ENCODE measurements around the gene ARHGAP24.

DNA sequence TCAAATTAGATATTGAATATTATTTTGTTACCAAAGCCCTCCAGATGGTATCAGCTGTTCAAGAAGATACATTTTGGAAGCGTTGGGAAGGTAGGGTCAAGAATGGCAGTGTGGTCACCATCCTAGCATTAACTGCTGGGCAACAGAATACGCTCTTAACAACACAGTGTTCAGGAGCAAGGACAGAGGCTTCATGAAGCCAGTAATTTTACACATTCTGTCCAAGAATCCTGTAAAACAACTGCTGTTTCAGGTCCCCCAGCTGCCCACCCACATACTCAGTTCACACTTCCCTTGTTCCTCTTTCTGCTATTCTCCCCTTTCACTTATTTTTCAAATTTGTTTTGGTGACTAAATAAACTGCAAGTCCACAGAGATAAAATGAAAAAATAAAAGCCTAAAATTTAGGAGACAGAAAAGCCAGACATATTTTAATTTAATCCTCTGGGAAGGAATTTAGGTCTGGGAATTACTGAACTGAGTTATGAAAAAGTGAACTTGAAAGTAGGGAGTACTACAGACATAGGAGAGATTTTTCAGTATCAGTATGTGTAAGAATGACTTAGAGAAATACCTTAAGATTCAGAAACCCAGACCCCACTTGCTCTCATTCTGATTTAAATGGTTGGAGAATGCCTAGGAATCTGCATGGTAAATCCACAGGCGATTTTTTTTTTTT is 478.2 kb downstream of the ARHGAP24 start:
- TF ChIP-seq NFYB (CRISPR knock-in tag; conservative IDR thresholded peaks at IDR 0.05; ENCODE audit: low read depth) (no peak), ZNF317 (CRISPR knock-in tag; IDR thresholded peaks at IDR 0.05; ENCODE audit: borderline replicate concordance, low read depth) (no peak), CREB1 (CRISPR knock-in tag; IDR thresholded peaks at IDR 0.05) (no peak), ZBTB21 (CRISPR knock-in tag; IDR thresholded peaks at IDR 0.05; ENCODE audit: borderline replicate concordance) (no peak), TEAD4 (CRISPR knock-in tag; IDR thresholded peaks at IDR 0.05) (no peak), RELA (CRISPR knock-in tag; IDR thresholded peaks at IDR 0.05; ENCODE audit: borderline replicate concordance) (no peak)
- TF ChIP-seq, protein P1, sequence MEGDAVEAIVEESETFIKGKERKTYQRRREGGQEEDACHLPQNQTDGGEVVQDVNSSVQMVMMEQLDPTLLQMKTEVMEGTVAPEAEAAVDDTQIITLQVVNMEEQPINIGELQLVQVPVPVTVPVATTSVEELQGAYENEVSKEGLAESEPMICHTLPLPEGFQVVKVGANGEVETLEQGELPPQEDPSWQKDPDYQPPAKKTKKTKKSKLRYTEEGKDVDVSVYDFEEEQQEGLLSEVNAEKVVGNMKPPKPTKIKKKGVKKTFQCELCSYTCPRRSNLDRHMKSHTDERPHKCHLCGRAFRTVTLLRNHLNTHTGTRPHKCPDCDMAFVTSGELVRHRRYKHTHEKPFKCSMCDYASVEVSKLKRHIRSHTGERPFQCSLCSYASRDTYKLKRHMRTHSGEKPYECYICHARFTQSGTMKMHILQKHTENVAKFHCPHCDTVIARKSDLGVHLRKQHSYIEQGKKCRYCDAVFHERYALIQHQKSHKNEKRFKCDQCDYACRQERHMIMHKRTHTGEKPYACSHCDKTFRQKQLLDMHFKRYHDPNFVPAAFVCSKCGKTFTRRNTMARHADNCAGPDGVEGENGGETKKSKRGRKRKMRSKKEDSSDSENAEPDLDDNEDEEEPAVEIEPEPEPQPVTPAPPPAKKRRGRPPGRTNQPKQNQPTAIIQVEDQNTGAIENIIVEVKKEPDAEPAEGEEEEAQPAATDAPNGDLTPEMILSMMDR (IDR thresholded peaks at IDR 0.05): no peak
- TF ChIP-seq, protein P2, sequence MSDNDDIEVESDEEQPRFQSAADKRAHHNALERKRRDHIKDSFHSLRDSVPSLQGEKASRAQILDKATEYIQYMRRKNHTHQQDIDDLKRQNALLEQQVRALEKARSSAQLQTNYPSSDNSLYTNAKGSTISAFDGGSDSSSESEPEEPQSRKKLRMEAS (CRISPR knock-in tag; IDR thresholded peaks at IDR 0.05): no peak
- TF ChIP-seq, protein P3, sequence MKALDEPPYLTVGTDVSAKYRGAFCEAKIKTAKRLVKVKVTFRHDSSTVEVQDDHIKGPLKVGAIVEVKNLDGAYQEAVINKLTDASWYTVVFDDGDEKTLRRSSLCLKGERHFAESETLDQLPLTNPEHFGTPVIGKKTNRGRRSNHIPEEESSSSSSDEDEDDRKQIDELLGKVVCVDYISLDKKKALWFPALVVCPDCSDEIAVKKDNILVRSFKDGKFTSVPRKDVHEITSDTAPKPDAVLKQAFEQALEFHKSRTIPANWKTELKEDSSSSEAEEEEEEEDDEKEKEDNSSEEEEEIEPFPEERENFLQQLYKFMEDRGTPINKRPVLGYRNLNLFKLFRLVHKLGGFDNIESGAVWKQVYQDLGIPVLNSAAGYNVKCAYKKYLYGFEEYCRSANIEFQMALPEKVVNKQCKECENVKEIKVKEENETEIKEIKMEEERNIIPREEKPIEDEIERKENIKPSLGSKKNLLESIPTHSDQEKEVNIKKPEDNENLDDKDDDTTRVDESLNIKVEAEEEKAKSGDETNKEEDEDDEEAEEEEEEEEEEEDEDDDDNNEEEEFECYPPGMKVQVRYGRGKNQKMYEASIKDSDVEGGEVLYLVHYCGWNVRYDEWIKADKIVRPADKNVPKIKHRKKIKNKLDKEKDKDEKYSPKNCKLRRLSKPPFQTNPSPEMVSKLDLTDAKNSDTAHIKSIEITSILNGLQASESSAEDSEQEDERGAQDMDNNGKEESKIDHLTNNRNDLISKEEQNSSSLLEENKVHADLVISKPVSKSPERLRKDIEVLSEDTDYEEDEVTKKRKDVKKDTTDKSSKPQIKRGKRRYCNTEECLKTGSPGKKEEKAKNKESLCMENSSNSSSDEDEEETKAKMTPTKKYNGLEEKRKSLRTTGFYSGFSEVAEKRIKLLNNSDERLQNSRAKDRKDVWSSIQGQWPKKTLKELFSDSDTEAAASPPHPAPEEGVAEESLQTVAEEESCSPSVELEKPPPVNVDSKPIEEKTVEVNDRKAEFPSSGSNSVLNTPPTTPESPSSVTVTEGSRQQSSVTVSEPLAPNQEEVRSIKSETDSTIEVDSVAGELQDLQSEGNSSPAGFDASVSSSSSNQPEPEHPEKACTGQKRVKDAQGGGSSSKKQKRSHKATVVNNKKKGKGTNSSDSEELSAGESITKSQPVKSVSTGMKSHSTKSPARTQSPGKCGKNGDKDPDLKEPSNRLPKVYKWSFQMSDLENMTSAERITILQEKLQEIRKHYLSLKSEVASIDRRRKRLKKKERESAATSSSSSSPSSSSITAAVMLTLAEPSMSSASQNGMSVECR (CRISPR knock-in tag; IDR thresholded peaks at IDR 0.05; ENCODE audit: borderline replicate concordance): no peak
- TF ChIP-seq, protein P4, sequence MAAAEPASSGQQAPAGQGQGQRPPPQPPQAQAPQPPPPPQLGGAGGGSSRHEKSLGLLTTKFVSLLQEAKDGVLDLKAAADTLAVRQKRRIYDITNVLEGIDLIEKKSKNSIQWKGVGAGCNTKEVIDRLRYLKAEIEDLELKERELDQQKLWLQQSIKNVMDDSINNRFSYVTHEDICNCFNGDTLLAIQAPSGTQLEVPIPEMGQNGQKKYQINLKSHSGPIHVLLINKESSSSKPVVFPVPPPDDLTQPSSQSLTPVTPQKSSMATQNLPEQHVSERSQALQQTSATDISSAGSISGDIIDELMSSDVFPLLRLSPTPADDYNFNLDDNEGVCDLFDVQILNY (CRISPR knock-in tag; IDR thresholded peaks at IDR 0.05): no peak
- TF ChIP-seq, protein P5, sequence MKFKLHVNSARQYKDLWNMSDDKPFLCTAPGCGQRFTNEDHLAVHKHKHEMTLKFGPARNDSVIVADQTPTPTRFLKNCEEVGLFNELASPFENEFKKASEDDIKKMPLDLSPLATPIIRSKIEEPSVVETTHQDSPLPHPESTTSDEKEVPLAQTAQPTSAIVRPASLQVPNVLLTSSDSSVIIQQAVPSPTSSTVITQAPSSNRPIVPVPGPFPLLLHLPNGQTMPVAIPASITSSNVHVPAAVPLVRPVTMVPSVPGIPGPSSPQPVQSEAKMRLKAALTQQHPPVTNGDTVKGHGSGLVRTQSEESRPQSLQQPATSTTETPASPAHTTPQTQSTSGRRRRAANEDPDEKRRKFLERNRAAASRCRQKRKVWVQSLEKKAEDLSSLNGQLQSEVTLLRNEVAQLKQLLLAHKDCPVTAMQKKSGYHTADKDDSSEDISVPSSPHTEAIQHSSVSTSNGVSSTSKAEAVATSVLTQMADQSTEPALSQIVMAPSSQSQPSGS (CRISPR knock-in tag; IDR thresholded peaks at IDR 0.05; ENCODE audit: borderline replicate concordance, low read depth): no peak
- TF ChIP-seq, protein P6, sequence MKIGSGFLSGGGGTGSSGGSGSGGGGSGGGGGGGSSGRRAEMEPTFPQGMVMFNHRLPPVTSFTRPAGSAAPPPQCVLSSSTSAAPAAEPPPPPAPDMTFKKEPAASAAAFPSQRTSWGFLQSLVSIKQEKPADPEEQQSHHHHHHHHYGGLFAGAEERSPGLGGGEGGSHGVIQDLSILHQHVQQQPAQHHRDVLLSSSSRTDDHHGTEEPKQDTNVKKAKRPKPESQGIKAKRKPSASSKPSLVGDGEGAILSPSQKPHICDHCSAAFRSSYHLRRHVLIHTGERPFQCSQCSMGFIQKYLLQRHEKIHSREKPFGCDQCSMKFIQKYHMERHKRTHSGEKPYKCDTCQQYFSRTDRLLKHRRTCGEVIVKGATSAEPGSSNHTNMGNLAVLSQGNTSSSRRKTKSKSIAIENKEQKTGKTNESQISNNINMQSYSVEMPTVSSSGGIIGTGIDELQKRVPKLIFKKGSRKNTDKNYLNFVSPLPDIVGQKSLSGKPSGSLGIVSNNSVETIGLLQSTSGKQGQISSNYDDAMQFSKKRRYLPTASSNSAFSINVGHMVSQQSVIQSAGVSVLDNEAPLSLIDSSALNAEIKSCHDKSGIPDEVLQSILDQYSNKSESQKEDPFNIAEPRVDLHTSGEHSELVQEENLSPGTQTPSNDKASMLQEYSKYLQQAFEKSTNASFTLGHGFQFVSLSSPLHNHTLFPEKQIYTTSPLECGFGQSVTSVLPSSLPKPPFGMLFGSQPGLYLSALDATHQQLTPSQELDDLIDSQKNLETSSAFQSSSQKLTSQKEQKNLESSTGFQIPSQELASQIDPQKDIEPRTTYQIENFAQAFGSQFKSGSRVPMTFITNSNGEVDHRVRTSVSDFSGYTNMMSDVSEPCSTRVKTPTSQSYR (CRISPR knock-in tag; IDR thresholded peaks at IDR 0.05): no peak
- TF ChIP-seq, protein P7, sequence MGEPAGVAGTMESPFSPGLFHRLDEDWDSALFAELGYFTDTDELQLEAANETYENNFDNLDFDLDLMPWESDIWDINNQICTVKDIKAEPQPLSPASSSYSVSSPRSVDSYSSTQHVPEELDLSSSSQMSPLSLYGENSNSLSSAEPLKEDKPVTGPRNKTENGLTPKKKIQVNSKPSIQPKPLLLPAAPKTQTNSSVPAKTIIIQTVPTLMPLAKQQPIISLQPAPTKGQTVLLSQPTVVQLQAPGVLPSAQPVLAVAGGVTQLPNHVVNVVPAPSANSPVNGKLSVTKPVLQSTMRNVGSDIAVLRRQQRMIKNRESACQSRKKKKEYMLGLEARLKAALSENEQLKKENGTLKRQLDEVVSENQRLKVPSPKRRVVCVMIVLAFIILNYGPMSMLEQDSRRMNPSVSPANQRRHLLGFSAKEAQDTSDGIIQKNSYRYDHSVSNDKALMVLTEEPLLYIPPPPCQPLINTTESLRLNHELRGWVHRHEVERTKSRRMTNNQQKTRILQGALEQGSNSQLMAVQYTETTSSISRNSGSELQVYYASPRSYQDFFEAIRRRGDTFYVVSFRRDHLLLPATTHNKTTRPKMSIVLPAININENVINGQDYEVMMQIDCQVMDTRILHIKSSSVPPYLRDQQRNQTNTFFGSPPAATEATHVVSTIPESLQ (CRISPR knock-in tag; IDR thresholded peaks at IDR 0.05): no peak
